SW480 (cell line): ENCODE measurements around the gene P2RY6.
"Not testable (repeated sequence)": the region's sequence is repeated elsewhere in the genome, so short reads cannot be mapped to it uniquely, and the experiment has no call there.

ENCODE experiments used
- DNase-seq: peaks from one replicate; pipeline ENCODE4 v3.0.0-alpha.2; 2016; ENCODE audit warnings: low spot score

Gene P2RY6

DNA sequence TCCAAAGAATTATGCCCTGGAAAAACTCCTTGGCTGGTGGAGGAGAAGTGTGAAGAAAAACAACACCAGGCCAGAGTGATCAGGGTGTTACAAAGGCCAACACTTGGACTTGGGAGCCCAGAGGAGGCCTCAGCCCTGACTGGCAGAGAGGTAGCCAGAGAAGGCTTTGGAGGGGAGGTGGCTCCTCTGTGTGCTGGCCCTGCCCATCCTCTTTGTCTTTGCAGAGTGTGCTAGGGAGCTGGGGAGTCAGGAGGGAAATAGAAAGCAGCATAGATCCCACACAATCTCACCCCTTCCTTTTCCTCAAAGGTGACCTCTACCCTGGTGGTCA, 12.0 kb upstream of the P2RY6 start:
- DNase-seq, result no peak

DNA sequence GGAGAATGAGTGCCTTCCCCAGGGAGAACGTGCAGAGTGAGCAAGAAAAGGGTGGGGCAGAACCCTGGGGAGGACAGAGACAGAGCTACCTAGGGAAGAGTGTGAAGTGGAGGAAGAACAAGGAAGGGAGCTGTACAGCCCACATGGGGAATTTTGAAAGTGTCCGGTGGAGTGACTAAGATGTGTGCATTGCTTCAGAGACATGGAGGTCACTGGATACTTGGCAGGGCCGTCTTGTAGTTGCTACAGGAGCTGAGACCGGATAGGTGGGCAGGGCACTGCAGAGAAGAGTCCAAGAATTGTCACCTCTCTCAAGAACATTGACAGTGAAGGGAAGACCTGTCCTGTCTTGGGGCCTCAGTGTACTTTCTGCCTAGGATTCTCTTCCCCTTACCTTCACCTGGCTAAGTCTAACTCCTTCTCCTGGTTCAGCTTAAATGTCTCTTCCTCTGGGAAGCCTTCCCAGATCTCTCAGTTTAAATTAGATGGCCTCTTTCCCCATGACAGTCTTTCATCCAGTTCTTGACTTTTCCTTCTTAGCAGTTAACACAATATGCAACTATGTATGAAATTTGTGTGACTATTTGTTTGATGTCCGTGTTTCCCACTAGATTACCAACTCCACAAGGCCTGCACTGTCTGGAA, 9.2 kb upstream of the P2RY6 start:
- DNase-seq, result no peak

DNA sequence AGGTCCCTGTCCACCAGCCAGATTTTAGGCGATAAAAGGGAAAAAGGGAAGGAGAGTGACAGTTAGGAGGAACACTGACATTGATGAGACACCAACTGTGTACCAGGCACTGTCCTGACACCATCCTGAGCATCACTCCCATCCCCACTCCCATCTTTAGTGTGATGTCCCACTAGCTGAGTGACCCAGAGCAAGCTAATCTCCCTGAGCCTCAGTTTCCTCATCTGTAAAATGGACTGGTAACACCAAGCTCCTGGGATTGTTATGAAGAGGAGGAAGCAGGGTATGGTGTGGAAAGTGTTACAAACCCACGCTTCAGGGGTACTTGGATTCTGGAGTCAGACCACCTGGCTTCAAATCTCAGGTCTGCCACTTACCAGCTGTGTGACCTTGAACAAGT, 8.5 kb upstream of the P2RY6 start:
- DNase-seq, result no peak

DNA sequence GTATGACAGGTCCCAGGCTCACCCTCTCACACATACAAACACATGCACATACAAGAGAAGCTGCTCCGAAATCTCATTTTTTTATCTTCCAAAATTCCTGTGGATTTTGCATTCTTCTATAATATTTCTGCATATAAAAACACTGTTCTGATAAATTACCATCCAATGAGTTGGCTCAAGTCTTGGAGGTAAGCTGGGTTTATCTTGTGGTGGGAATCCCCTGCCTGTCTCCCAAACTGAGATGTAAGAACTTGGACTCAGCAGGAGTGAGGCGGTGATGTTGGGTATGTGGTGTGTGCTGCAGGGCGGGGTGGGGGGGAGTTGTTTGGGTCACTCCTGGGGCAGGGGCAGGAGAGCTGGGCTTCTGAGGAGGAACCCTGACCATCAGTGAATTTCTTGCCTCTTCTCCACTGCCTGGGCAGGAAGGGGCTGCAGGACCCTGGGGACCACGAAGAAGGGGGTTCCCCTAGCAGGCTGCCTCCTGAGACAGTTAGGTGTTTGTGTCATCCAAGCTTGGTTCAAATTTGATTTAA, 6.8 kb upstream of the P2RY6 start:
- no peak for DNase-seq

DNA sequence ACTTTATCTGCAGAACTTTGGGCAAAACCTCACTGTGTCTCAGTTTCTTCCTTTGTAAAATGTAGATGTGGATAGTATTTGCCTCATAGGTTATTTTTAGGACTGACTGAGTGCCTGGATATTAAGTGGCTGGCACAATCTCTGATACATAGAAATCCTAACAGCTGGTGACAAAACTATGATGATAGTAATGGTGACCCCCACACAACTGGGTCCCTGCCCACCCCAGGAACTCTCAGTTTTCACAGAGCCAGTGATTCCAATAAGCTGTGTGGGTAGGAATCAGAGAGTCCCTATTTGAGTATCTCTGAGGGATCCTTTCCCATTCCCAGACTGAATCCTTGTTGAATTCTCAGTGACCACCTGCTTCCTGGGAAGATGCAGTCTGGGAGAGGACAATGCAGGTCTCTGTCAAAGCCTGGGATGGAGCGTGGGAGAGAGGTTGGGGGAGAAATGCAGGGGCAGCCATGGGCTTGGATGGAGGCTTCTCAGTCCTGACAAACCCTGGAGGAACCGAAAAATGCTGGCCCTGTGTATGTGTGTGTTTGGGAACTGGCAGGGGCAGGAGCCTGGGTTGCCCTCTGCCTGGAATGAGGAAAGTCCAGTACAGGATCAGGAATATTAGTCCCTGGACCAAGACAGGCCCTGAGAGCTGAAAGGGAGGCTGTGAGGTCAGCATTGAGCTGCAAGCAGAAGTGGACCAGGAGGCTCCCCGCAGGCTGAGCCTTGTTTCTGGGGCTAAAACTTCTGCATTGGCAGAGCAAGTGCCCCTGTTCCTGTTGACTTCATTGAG, 6.1 kb upstream of the P2RY6 start:
- DNase-seq, result no peak

DNA sequence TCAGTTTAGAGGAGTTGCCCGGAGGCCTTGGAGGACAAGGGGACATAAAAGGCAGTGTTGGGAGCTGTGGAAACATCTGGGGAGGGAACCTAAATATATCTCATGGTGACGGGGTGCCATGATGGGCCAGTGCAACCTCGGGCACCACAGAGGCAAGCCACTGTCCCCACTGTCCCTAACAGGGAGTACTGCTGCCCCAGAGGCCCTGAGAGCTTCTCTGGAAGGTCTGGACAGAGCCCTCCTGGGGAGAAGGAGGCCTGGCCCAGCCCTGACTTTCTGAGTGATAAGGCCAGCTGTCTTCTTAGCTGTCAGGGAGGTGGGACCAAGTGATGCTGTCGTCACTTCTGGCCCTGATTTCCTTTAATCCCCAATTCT, 5.5 kb upstream of the P2RY6 start:
- DNase-seq, result no peak

DNA sequence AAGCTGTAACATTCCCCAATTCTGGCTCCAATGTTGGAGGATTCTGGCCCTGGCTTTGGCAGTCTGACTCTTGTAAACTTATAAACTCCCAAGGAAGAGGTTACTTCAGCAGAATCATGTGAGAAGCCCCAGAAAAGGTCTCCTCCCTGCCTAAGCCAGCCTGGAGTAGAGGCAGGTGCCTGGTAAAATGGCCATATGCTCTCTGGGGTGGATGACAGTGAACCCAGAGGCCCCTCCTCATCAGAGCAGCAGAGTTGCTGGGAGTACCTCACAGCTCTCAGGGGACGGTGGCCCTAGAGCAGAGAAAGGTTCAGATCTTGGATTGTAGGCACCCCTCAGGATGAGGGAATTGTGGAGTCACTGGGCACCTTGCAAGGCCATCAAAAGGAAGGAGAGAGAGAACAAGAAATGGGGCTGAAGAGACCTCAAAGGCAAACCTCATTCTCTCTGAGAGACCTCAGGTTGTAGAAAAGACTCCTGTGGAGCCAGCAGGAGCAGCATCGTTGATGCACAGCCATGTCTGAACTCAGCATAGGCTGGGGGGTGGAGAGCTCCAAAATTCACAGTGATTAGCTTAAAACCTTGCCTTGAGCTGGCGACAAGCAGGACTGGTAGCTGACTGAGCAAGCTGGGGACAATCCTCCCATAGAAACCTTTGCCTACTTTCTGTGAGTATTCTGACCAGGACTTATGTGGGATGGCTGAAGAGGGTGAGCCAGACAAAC, 4.9 kb upstream of the P2RY6 start:
- DNase-seq, result no peak

DNA sequence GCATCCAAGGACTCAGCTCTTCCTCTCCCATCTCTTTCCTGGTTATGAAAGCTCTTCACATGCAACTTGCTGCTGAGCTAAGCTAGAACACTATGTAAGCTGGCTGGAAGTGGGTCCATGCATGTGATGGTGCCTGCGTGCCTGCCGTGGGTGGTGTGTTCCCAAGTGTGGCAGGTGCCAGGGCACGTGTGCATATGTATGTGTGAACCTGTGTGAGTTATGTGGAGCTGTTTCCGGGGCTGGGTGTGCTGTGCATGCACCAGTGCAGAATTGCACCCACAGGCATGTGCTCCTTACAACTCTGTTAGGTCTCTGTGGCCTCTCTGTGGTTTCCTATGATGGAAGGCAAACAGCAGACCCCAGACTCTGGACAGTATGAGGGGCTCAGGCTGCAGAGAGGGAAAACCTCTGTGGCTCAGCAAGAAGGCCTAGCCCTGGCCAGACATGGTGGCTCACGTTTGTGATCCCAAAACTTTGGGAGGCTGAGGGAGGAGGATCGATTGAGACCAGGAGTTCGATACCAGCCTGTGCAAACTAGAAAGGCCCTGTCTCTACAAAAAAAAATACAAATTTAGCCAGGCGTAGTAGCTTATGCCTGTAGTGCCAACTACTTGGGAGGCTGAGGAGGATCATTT, 4.1 kb upstream of the P2RY6 start:
- DNase-seq, result no peak

DNA sequence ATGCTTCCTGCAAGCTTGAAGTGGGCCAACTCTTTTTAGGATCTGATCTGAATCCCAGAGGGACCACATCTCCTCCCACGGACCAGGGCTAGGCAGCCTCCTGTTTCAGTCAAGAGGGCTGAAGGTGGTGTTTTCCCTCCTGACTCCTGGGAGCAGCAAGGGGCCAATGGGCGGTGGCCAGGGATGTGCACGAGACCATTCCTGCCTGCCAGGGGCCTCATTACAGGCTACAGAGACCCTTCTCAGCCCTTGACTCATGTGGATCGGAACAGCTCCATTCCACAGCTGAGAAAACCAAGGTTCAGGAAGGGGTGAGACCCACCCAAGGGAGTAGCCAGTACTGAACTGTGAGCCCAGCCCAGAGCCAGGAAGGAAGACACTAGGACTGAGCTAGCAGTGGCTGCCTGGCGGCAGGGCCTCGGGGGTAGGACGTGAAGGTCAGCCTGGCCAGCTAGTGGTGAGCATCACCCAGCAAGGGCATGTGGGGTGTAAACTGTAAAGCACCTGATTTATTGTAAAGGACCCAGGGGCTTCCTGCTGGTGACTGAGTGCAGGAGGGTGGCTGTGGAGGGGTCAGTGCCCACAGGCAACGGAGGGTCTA, 3.4 kb upstream of the P2RY6 start:
- DNase-seq, result no peak

DNA sequence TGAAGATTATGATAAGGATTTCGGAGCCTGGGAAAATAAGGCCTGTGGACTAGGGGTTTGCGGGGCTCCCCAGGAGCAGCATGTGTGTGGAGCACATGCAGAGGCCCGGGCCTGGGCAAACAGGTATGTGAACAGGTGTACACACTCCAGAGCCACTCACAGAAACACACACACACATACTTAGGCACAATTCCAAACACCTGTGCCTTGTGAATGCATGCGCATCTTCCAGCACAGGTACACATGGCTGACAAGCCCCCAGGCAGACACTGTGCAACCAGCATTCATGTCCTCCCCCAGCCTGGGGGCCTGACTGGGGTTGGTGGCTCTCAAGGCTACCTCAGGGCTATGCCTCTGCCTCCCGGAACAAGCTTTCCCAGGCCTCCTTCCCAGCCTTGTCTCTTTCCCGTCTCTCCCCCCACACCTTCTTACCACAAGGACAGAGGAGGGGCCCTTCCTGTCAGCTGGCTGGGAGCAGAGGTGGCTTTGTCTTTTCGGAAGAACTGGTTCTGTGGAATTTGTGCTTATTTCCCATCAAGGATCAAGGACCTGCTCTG, 2.6 kb upstream of the P2RY6 start:
- DNase-seq, result no peak

DNA sequence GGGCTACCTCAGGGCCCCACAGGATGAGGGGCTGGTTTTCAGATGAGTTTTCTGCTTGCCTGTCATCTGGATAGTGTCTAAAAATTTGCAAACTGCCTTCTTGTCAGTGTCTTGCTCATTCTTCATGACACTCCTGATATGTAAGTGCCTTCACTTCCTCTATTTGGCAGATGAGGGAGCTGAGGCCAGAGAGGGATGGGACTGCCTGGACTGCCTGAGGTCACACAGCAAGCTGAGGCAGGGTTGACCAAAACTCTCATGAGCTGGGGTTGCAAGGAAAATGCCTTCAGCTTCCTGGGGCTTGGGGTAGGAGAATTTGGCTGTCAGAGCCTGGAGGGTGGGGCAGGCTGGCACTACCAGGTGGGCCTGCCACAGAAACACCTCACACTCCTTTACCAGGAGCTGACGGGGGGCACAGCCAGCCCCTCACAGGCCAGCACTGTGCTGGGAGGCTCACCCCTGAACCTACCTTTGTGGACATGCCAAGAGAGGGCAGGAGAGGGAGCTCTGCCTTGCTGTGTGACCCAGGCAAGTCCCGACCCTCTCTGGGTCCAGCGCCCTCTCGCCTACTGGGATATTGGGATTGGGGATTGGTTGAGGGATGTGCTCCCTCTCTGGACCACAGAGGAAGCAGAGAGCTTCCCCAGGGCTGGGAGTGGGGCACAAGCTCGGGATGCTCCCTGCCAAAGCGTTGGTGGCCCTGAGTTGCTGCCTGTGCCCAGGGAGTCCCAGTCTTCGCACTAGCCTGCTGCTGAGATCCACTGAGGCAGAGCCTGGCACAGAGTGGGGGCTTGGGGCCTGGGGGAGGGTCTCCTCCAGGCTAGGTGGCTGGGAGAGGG, 1.9 kb upstream of the P2RY6 start:
- DNase-seq, result no peak

DNA sequence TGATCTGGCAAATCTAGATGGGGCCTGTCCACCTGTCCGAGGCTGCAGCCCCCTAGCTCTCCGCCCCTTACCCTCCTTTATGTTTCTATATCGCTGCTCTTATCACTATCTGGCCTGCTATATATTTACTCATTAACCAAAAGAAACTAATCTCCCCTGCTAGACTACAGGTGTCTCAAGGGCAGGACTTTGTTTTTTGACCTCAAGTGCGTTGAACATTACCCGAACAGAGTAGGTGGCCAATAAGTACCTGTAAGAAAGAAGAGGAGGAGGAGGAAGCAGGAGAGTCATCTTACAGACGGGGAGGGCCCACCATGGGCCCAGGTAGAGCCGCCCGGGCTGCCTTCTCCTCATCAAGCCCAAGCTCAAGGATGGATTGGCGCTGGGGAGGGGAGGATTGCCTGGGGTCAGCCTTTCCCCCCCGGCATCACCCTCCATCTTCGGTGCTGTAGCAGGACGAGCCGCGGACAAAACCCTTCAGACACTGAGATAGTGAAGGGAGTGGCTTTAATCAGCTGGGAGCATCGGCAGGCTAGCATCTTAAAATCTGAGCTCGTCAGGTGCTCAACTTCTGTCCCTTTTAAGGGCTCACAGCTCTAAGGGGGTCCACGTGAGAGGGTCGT, 1.2 kb upstream of the P2RY6 start:
- no peak for DNase-seq

DNA sequence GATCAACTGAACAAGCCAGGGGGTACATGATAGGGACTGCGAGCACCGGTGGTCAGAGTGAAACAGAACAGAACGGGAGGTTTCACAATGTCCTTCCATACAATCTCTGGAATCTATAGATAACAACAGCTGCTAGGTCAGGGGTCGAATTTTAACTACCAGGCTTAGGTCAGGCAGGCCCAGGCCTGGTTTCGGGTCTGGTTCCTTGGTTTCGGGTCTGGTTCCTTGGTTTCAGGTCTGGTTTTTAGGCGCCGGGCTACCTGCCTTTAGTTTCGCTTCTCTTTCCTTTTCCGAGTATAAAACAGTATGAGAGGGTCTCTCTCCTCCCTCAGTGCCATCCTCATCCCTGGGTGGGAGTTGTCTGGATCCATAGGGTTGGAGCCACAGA, 666 bp upstream of the P2RY6 start:
- not testable (repeated sequence) for DNase-seq

DNA sequence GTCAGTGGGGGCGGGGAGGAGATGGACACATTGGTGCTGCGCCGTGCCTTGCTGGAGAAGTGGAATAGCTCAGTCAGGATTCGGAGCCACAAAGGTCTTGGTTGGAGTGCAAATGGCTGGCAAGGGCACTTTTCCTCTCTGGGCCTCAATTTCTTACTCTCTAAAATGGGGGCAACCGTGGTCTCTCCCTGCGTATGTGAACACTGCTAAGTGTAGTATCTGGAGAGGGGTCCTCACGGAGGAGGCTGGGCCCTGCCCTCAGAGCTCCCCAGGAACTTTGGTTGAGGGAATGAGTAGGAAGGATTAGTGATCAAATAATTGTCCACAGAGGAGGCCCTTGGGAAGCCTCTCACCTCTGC, 521 bp downstream of the P2RY6 start:
- DNase-seq, result no peak

DNA sequence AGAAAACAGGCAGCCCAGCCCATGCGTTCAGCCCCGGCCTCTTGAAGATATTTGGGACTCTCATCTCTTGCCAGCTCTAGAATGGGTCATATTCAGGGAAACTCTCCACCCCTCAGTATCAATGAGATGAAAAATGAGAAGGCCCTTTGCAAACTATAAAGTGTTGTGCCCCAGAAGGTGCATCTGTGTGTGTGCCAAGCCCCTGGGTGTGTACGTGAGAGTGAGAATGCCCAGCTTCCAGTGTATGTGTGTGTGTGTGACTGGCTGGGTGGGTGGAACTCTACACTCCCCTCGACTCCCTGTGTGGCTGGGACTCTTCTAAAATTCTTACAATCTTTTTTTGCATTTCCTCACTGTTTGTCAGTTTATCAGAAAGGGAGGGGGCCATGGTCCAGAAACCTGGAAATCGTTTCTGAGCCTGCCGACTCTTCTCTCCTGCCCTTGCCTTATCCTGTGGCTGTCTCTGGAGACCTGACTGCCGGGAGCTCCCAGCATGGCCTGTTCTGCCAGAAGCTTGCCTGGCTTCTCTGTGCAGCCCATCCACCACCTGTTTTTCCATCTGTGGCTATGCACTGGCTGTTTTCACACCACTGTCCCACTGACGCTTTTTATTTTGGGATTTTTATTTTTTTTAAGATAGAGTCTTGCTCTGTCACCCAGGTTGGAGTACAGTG, 1.2 kb downstream of the P2RY6 start:
- no peak for DNase-seq

DNA sequence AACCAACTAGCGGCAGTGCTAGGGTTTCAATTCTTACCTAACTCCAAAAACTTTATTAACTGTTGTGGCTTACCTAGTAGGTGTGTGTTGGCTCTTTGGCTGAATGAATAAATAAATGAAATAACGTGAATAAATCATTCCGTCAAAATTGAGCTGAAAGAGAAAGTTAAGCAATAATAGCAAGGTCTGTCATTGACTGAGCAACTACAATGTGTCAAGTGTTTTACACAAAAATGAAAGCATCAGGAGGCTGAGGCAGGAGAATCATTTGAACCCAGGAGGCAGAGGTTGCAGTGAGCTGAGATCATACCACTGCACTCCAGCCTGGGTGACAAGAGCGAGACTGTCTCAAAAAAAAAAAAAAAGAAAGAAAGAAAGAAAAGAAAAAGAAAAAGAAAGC, 2.1 kb downstream of the P2RY6 start:
- DNase-seq, result not testable (repeated sequence)

DNA sequence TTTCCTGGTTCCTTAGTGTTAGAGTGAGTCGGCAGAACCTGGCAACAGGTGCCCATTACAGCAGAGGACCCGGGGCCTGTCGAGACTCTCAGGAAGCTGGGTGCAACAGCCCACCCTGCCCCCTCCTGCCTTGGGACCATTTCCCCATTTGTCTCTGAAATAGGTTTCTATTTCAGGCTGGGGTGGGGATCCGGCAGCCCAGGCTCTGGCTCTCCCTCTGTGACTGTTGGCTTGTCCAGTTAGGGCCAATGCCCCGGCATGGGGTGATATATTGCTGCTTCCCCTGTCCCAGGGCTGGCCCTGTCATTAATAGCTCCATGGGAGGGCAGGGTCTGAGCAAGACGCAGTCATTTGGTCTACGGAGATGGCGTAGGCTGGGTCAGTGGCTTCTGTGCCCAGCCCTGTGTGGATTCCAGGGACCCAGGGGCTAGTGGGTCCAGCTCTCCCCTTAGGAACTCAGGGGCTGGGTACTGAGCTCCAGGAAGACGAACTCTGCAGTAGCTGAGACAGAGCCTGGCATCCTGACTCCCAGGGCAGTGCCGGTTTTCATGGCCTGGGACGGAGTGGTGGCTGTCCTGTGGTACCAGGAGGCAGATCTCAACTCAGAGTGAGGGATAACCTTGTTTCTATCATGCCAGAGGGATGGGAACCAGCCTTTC, 2.7 kb downstream of the P2RY6 start:
- DNase-seq, result no peak

DNA sequence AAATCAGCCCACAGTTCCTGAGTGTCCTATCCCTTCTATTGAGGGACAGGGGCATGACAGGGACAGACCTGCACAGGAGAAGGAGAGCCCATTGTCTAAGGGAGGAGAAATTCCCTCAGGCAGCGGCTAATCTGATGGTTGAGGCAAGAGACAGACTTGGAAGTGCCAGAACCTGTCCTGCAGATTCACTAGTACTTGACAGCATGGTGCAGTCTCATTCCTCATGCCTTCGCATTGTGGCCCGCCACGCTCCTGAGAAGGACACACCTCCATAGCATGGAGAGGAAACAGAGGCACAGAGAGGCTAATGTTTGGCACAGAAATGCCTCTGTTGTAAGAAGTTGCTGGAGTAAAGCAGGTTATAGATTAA, 3.2 kb downstream of the P2RY6 start:
- DNase-seq, result no peak

DNA sequence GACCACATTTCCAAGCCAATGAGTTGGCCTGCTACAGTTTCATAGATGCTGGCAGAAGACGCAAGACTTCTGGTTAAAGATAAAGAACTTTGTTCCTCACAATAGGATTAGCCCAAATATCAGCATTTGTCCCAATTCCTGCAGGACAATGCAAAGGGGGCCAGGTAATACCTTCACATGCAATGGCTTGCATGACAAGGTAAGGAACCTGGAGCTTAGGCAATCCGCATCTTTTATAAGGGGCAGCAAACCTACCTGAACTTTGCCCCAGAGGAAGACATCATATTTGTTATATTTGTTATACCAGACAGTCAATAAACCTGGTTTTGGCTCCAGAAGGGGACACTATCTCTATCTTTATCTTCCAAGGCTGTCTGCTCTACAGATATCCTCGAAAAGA, 5.3 kb downstream of the P2RY6 start:
- DNase-seq, result no peak

DNA sequence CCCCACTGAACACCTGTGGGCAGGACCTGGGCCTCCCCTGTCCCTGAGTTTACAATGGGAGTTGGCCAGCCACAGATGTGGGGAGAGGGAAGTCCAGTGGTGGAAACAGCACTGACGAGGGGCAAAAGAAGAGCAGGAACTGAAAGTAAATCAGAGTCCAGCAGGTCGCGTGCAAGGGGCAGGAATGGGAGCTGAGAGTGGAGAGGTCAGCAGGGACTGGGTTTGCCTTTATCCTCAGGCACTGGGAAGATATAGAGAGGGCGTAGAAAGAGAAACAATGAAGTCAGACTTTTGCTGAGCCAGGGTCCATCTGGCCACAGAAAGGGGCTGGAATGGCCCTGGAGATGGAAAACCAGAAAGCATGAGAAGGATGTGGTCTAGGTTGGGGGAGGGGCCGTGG, 8.5 kb downstream of the P2RY6 start:
- no peak for DNase-seq
